HFF-Myc (cell line): ENCODE data around the gene GRIN3A.

ENCODE experiments used
- DNase-seq: peaks from one replicate; pipeline ENCODE4 v3.0.0-alpha.2; 2011; ENCODE audit warnings: low read depth; ENCODE audit errors: extremely low read depth
- H3K4me3 ChIP-seq: replicated peaks from 2 replicates; pipeline ENCODE4 v1.5.1; 2011; ENCODE audit warnings: low read depth, mild to moderate bottlenecking, control low read depth, low read length
- TF ChIP-seq, protein P1 (sequence below): IDR thresholded peaks from 2 replicates; pipeline ENCODE4 v1.5.1; 2012; ENCODE audit warnings: mild to moderate bottlenecking, low read depth, low read length, control low read depth; ENCODE audit errors: missing control alignments

GRIN3A gene

DNA sequence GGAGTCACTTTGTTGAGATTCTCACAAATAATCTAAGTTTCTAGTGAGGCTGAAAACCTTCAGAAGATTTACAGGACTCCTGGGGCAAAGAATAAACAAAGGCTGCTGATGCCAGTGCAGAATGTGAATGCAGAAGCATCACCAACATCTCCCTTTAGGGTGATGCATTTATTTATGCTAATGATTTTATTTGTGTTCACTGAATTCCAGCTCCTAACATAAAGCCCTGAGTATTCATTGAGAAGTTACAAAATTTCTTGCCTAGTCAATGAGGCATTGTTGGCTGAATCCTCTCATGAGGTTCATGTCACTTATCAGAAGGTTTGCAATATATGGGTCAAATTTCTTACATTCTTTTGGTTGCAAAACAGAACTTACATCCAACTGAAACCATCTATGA, 70.0 kb downstream of the GRIN3A start:
- DNase-seq: no peak
- TF ChIP-seq, protein P1, sequence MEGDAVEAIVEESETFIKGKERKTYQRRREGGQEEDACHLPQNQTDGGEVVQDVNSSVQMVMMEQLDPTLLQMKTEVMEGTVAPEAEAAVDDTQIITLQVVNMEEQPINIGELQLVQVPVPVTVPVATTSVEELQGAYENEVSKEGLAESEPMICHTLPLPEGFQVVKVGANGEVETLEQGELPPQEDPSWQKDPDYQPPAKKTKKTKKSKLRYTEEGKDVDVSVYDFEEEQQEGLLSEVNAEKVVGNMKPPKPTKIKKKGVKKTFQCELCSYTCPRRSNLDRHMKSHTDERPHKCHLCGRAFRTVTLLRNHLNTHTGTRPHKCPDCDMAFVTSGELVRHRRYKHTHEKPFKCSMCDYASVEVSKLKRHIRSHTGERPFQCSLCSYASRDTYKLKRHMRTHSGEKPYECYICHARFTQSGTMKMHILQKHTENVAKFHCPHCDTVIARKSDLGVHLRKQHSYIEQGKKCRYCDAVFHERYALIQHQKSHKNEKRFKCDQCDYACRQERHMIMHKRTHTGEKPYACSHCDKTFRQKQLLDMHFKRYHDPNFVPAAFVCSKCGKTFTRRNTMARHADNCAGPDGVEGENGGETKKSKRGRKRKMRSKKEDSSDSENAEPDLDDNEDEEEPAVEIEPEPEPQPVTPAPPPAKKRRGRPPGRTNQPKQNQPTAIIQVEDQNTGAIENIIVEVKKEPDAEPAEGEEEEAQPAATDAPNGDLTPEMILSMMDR: no peak
- no peak overlapping the region for H3K4me3 ChIP-seq

DNA sequence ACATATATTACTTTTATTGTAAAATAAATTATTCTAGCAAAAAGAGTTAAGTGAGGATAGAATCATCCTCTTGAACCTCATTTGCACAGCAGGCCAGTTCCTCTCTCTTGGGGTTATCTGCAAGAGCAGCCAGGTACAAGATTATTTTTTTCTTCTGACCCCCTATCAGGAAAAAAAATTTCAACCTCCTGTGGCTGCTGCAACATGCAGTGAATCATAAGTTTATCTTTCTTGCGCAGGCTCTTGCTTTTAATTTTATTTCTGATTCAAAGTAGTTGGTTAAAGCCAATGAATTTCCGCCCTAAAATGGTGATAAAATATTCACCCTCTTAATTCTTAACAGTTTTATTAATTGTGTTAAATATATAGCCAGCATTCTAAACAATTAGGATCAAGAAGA, 74.0 kb downstream of the GRIN3A start:
- H3K4me3 ChIP-seq: no peak overlapping the region
- DNase-seq: no peak
- TF ChIP-seq, protein P1: no peak

DNA sequence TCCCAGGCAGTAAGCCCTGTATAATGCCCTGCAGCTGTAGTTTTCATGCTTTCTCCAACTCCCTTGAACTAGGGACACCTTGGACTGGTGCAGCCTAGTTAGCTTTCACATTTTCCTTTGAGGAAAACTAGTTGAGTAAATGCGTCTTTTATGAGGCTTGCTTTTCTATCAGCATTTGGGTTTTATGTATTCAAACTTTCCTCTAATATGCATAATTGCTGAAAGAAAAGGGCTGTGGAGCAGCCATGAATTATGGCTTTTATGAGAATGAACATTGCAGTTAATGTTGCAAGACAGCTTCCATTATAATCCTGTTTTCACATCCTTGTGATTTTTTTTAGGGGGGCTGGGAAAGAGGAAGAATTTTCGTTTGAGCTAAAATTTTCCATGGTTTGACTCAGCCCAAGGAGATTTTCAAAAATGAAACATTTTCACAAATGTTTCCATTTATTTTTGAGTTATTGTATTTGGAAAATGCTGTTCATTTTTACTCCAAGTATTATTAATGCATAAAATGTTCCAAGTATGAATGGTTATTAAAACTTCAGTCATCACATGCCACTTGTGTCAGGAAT, 85.8 kb downstream of the GRIN3A start:
- no peak overlapping the region for H3K4me3 ChIP-seq
- DNase-seq: no peak
- TF ChIP-seq, protein P1: no peak

DNA sequence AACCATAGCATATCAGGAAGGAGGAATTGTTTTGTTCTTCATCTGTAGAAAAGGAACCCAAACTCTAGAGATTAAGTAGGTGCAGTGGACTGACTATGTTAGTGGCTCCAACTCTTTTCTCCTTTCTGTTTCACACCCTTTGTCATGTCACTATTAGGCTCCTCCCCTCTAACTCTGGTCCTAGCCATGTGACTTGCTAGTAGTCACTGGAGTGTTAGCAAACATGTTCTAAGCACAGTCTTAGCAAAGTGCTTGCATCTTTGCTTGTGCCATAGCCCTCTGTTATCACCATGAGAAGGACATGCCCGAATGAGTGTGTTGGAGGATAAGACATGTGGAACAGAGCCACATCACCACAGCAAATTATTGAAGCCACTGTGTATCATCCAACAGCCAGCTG, 88.3 kb downstream of the GRIN3A start:
- no peak overlapping the region for H3K4me3 ChIP-seq
- DNase-seq: no peak
- TF ChIP-seq, protein P1: no peak

DNA sequence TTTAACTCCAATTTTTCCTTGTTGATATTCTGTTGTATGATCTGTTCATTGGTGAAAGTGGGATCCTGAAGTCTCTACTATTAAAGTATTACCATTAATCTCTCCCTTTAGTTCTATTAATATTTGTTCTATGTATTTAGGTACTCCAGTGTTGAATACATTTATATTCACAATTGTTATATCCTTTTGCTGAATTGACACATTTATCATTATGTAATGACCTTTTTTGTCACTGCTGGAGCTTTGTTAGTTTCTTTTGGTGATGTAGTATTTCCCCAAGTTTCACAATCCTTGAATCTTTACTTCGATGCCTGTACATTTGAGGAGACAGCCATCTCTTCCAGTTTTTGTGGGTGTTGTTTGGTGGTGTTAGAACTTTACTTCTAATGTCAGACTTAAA, 90.0 kb downstream of the GRIN3A start:
- no peak for DNase-seq
- H3K4me3 ChIP-seq: no peak overlapping the region
- TF ChIP-seq, protein P1: no peak

DNA sequence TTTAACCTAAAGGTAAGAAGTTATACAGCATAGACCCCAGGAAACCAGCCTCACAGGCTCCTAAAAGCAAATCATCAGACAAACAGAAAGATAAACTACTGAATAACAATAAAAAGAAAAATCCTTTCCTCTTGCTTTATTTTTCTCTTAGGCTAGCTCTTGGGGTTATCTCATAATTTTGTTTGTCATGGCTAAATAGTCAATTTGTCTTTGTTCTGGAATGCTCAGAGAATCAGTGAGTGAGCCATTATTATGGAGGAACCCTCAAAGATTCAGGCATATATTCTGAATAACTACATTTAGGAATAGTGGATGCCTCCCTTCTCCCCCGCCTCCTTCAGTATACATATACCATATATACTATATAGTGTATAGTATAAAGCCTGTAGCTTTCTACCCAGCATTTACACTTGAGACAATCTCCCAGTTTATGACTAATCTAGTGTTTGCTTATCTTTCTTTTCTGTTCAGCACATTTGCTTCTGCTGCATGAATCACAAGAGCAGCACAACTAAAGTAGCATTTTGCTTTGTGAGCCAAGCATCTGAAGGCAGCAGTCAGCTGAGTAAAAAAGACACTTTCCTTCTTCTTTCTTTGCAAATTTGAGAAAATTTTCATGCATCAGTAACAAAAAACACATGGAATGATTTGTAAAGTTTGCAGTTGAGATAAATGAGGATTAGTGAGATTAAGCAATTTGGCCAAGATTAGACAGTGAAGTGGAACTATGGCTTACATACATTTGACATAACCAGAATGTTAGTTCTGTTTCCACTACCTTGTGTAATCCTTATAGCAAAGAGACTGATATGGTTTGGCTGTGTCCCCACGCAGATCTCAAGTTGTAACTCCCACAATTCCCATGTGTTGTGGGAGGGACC, 98.4 kb downstream of the GRIN3A start:
- TF ChIP-seq, protein P1: no peak
- DNase-seq: no peak

DNA sequence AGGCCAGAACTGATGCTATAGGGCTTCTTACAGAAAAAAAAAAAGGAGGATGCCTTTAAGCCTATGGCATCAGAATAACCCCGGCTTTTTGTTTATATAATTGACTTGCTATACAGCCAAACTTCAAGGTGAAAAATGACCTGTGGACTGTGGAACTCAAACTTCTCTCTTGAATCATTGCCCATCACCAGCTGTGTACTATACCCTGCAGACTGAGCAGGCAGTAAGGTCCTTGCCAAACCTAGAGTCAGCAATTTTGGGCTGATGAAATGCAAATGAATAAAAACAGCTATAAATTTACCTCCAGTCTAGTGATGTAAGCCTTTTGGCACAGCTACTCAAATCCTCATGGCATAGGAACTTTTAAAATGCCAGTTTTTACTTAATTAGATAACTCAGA, 99.1 kb downstream of the GRIN3A start:
- DNase-seq: no peak
- TF ChIP-seq, protein P1: no peak
- H3K4me3 ChIP-seq: no peak overlapping the region

More for the DNA sequence above, 98.4 kb downstream of the GRIN3A start:
- no peak overlapping the region for H3K4me3 ChIP-seq
